ENCODE data around the gene PDIA2.

Gene PDIA2

DNA sequence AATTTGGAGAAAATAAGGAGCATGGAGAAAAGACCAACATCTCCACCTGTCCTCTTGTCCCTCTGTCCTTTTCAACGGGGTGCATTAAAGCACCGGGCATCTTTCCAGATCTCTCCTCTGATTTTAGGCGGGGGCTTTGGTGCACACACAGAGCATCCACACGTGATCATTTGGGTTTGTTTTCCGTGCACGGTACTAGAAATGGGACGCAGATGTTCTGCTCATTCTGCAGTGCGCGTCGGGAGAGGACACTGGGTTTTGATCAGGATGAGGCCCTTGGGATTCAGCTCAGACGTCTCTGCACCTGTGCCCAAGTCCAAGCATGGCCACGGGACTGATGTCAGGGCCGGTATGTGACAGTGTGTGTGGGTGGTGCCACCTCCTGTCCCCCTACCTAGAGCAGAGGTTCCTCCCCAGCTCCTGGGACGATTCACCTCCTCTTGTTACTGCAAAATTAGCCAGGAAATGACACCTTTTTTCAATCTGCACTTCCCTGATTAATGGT lies 31.9 kb downstream of the PDIA2 start:
- H3K4me1 ChIP-seq (ENCODE audit: control insufficient read depth, insufficient read depth, low read length, poor library complexity, severe bottlenecking): no peaks in the 10 kb centered on the region
- H3K4me3 ChIP-seq (ENCODE audit: insufficient read depth, low read depth, low read length, poor library complexity, severe bottlenecking): no peak overlapping the region
- no peak overlapping the region for H3K27ac ChIP-seq (ENCODE audit: insufficient read depth, low read length, poor library complexity, severe bottlenecking)
- no peaks in the 10 kb centered on the region for H3K27me3 ChIP-seq (replicated peaks; ENCODE audit: control insufficient read depth, insufficient read depth, low read length, poor library complexity, severe bottlenecking)
- peaks cover 43% of the 10 kb centered on the region for H3K36me3 ChIP-seq (ENCODE audit: control insufficient read depth, insufficient read depth, low read length)
- no peak for DNase-seq
- H3K9me3 ChIP-seq (ENCODE audit: control insufficient read depth, low read length): no peaks in the 10 kb centered on the region

- Histone ChIP-seq H3K36me3 (ENCODE audit: control insufficient read depth, insufficient read depth, low read length) (peaks cover 40% of the 10 kb centered on the region), H3K27ac (ENCODE audit: insufficient read depth, low read length, poor library complexity, severe bottlenecking) (no peak overlapping the region), H3K27me3 (replicated peaks; ENCODE audit: control insufficient read depth, insufficient read depth, low read length, poor library complexity, severe bottlenecking) (no peaks in the 10 kb centered on the region), H3K4me1 (ENCODE audit: control insufficient read depth, insufficient read depth, low read length, poor library complexity, severe bottlenecking) (no peaks in the 10 kb centered on the region), H3K9me3 (ENCODE audit: control insufficient read depth, low read length) (no peaks in the 10 kb centered on the region), H3K4me3 (ENCODE audit: insufficient read depth, low read depth, low read length, poor library complexity, severe bottlenecking) (no peak overlapping the region)
- DNase-seq: no peak
These were observed 33.9 kb downstream of the PDIA2 start for GRCh38 chr16:316741-317464.

DNA sequence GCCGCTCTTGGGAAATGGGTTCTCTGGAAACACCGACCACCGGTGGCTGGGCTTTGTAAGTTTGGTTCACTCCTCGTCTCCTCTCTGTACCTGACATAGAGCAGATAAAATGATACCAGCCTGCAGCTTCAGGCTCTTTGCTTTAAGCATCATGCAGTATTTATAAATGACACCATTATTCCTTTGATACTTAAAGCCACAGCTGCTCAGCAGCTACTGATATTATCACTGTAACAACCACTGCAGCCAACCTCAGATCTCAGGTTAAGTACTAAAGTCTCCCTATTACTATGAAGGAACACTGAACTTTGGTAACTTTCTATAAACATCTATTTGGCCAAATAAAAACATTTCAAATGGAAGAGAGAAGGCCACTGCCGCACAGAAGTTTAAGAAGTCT lies 34.6 kb downstream of the PDIA2 start:
- peaks cover 33% of the 10 kb centered on the region for H3K36me3 ChIP-seq (ENCODE audit: control insufficient read depth, insufficient read depth, low read length)
- no peak for DNase-seq
- no peaks in the 10 kb centered on the region for H3K27me3 ChIP-seq (replicated peaks; ENCODE audit: control insufficient read depth, insufficient read depth, low read length, poor library complexity, severe bottlenecking)
- no peak overlapping the region for H3K27ac ChIP-seq (ENCODE audit: insufficient read depth, low read length, poor library complexity, severe bottlenecking)
- H3K4me1 ChIP-seq (ENCODE audit: control insufficient read depth, insufficient read depth, low read length, poor library complexity, severe bottlenecking): peaks cover under 1% of the 10 kb centered on the region
- H3K9me3 ChIP-seq (ENCODE audit: control insufficient read depth, low read length): no peaks in the 10 kb centered on the region
- no peak overlapping the region for H3K4me3 ChIP-seq (ENCODE audit: insufficient read depth, low read depth, low read length, poor library complexity, severe bottlenecking)

- Histone ChIP-seq H3K27me3 (replicated peaks; ENCODE audit: control insufficient read depth, insufficient read depth, low read length, poor library complexity, severe bottlenecking) (no peaks in the 10 kb centered on the region), H3K4me3 (ENCODE audit: insufficient read depth, low read depth, low read length, poor library complexity, severe bottlenecking) (no peak overlapping the region), H3K36me3 (ENCODE audit: control insufficient read depth, insufficient read depth, low read length) (peaks cover 23% of the 10 kb centered on the region), H3K27ac (ENCODE audit: insufficient read depth, low read length, poor library complexity, severe bottlenecking) (no peak overlapping the region), H3K9me3 (ENCODE audit: control insufficient read depth, low read length) (no peaks in the 10 kb centered on the region), H3K4me1 (ENCODE audit: control insufficient read depth, insufficient read depth, low read length, poor library complexity, severe bottlenecking) (peaks cover 5% of the 10 kb centered on the region)
- DNase-seq: no peak
These were observed 35.7 kb downstream of the PDIA2 start for GRCh38 chr16:318628-319027.

DNA sequence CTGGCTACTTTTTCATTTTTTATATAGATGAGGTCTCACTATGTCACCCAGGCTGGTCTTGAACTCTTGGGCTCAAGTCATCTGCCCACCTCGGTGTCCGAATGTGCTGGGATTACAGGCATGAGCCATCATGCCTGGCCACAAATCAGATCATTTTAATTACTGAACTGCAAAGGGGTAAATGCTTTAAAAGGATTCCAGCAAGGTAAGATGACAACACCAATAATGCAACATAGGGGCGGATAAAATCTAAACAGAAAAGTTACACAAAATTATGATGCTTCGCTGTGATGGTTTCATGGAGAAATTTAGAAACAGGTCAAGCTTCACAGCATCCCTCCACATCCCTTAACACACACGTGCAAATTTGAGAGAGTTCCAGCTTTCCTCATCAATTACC lies 37.2 kb downstream of the PDIA2 start:
- H3K4me1 ChIP-seq (ENCODE audit: control insufficient read depth, insufficient read depth, low read length, poor library complexity, severe bottlenecking): peaks cover 20% of the 10 kb centered on the region

GRCh38 chr16:321532-321931 lies 38.6 kb downstream of the PDIA2 start:
- Histone ChIP-seq H3K36me3 (ENCODE audit: control insufficient read depth, insufficient read depth, low read length) (peaks cover 12% of the 10 kb centered on the region), H3K27ac (ENCODE audit: insufficient read depth, low read length, poor library complexity, severe bottlenecking) (peak overlapping the region; percentile 13), H3K27me3 (replicated peaks; ENCODE audit: control insufficient read depth, insufficient read depth, low read length, poor library complexity, severe bottlenecking) (no peaks in the 10 kb centered on the region), H3K4me1 (ENCODE audit: control insufficient read depth, insufficient read depth, low read length, poor library complexity, severe bottlenecking) (peaks cover 28% of the 10 kb centered on the region), H3K4me3 (ENCODE audit: insufficient read depth, low read depth, low read length, poor library complexity, severe bottlenecking) (no peak overlapping the region), H3K9me3 (ENCODE audit: control insufficient read depth, low read length) (no peaks in the 10 kb centered on the region)
- DNase-seq: no peak

More for the DNA sequence above, 37.2 kb downstream of the PDIA2 start:
- Histone ChIP-seq H3K36me3 (ENCODE audit: control insufficient read depth, insufficient read depth, low read length) (peaks cover 12% of the 10 kb centered on the region), H3K9me3 (ENCODE audit: control insufficient read depth, low read length) (no peaks in the 10 kb centered on the region), H3K27ac (ENCODE audit: insufficient read depth, low read length, poor library complexity, severe bottlenecking) (no peak overlapping the region), H3K4me3 (ENCODE audit: insufficient read depth, low read depth, low read length, poor library complexity, severe bottlenecking) (no peak overlapping the region), H3K27me3 (replicated peaks; ENCODE audit: control insufficient read depth, insufficient read depth, low read length, poor library complexity, severe bottlenecking) (no peaks in the 10 kb centered on the region)
- no peak for DNase-seq

GRCh38 chr16:322476-323143 lies 39.6 kb downstream of the PDIA2 start:
- peaks cover 38% of the 10 kb centered on the region for H3K4me1 ChIP-seq (ENCODE audit: control insufficient read depth, insufficient read depth, low read length, poor library complexity, severe bottlenecking)
- peaks cover 12% of the 10 kb centered on the region for H3K36me3 ChIP-seq (ENCODE audit: control insufficient read depth, insufficient read depth, low read length)
- DNase-seq: no peak
- no peaks in the 10 kb centered on the region for H3K27me3 ChIP-seq (replicated peaks; ENCODE audit: control insufficient read depth, insufficient read depth, low read length, poor library complexity, severe bottlenecking)
- H3K4me3 ChIP-seq (ENCODE audit: insufficient read depth, low read depth, low read length, poor library complexity, severe bottlenecking): no peak overlapping the region
- no peak overlapping the region for H3K27ac ChIP-seq (ENCODE audit: insufficient read depth, low read length, poor library complexity, severe bottlenecking)
- no peaks in the 10 kb centered on the region for H3K9me3 ChIP-seq (ENCODE audit: control insufficient read depth, low read length)

GRCh38 chr16:324201-324450 lies 41.2 kb downstream of the PDIA2 start:
- peak overlapping the region; percentile 65 for H3K27ac ChIP-seq (ENCODE audit: insufficient read depth, low read length, poor library complexity, severe bottlenecking)

DNA sequence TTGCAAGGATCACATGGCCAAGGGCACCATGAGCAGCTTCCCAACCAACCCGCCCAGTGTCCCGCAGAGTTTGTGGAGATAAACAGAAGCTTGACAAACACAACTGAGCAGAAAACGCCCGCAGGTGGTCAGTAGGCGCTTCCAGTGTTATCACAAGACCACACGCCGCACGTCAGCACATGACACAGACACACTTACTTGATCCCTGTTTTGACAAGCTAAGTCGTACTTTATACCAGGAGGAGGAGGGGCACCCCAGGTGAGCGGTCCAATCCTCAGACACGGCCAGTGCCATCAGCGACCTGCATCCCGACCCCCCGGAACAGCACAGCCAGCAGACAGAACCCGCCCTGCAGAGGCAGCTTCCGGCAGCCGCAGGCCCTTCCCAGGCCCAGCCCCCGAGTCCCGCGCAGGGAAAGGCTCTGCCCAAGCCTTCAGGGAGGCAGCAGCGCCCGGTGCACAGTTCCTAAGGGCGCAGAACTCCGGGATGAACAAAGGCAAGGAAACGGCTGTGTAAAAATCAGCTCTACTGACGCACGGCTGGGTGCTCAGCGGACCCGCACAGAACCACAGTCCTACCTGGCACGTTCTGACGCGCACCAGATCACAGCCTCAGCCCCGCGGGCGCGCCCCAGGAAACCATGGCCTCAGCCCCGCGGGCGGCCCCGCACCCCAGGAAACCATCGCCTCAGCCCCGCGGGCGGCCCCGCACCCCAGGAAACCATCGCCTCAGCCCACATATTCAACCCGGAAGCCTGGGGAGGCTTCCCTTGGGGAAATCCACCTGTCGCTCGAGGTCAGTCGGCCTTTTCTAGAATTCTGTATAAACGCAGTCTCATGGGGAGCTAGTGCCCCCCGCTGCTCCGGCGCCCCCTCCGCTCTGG lies 41.7 kb downstream of the PDIA2 start:
- DNase-seq: peak; percentile 73 to 79 (median 77)
- H3K27ac ChIP-seq (ENCODE audit: insufficient read depth, low read length, poor library complexity, severe bottlenecking): peak overlapping the region; percentile 65
- H3K27me3 ChIP-seq (replicated peaks; ENCODE audit: control insufficient read depth, insufficient read depth, low read length, poor library complexity, severe bottlenecking): no peaks in the 10 kb centered on the region
- no peaks in the 10 kb centered on the region for H3K36me3 ChIP-seq (ENCODE audit: control insufficient read depth, insufficient read depth, low read length)
- H3K9me3 ChIP-seq (ENCODE audit: control insufficient read depth, low read length): no peaks in the 10 kb centered on the region
- H3K4me3 ChIP-seq (ENCODE audit: insufficient read depth, low read depth, low read length, poor library complexity, severe bottlenecking): peak overlapping the region; percentile 39
- peaks cover 45% of the 10 kb centered on the region for H3K4me1 ChIP-seq (ENCODE audit: control insufficient read depth, insufficient read depth, low read length, poor library complexity, severe bottlenecking)

More at GRCh38 chr16:324201-324450, 41.2 kb downstream of the PDIA2 start:
- H3K4me3 ChIP-seq (ENCODE audit: insufficient read depth, low read depth, low read length, poor library complexity, severe bottlenecking): peak overlapping the region; percentile 39
- no peaks in the 10 kb centered on the region for H3K27me3 ChIP-seq (replicated peaks; ENCODE audit: control insufficient read depth, insufficient read depth, low read length, poor library complexity, severe bottlenecking)
- no peak for DNase-seq
- no peaks in the 10 kb centered on the region for H3K9me3 ChIP-seq (ENCODE audit: control insufficient read depth, low read length)
- H3K4me1 ChIP-seq (ENCODE audit: control insufficient read depth, insufficient read depth, low read length, poor library complexity, severe bottlenecking): peaks cover 45% of the 10 kb centered on the region
- H3K36me3 ChIP-seq (ENCODE audit: control insufficient read depth, insufficient read depth, low read length): peaks cover 3% of the 10 kb centered on the region

Data from effector memory CD4-positive, alpha-beta T cell (primary cell).